IPS DF 19.7 (cell line): Measurements from ENCODE around the gene OVCH2.
"Not testable (repeated sequence)": the region's sequence is repeated elsewhere in the genome, so short reads cannot be mapped to it uniquely, and the experiment has no call there.

ENCODE experiments used
- DNase-seq: peaks from one replicate; pipeline ENCODE4 v3.0.0-alpha.2; 2013; ENCODE audit warnings: low read depth, low spot score

The OVCH2 gene

GRCh38 chr11:7706377-7706776 lies at the start of gene OVCH2:
TSS of gene OVCH2 (minus strand) at chr11:7706477. CDS start at chr11:7706394, 83 bp downstream.
- DNase-seq = no peak

GRCh38 chr11:7749456-7749855 lies 43.2 kb upstream of the OVCH2 start:
- DNase-seq = no peak

GRCh38 chr11:7734767-7735166 lies 28.5 kb upstream of the OVCH2 start:
- not testable (repeated sequence) for DNase-seq

- no peak for DNase-seq
Measured at GRCh38 chr11:7714786-7715185, 8.5 kb upstream of the OVCH2 start.

GRCh38 chr11:7703740-7704139 lies 2.5 kb downstream of the OVCH2 start:
- DNase-seq = no peak

- no peak for DNase-seq
Measured at GRCh38 chr11:7696424-7696823, 9.9 kb downstream of the OVCH2 start.

GRCh38 chr11:7694235-7694634 lies 12.0 kb downstream of the OVCH2 start:
- DNase-seq = no peak

GRCh38 chr11:7692426-7692825 lies 13.9 kb downstream of the OVCH2 start:
- no peak for DNase-seq

- DNase-seq = no peak
Measured at GRCh38 chr11:7691759-7692350, 14.4 kb downstream of the OVCH2 start.

GRCh38 chr11:7690648-7691047 lies 15.6 kb downstream of the OVCH2 start:
- no peak for DNase-seq

GRCh38 chr11:7689239-7689638 lies 17.0 kb downstream of the OVCH2 start:
- DNase-seq = no peak

- no peak for DNase-seq
Measured at GRCh38 chr11:7688238-7688826, 17.9 kb downstream of the OVCH2 start.

GRCh38 chr11:7687386-7687785 lies 18.9 kb downstream of the OVCH2 start:
- DNase-seq = no peak

GRCh38 chr11:7686761-7687160 lies 19.5 kb downstream of the OVCH2 start:
- no peak for DNase-seq

- no peak for DNase-seq
Measured at GRCh38 chr11:7683571-7683970, 22.7 kb downstream of the OVCH2 start.

GRCh38 chr11:7677796-7678201 lies 28.5 kb downstream of the OVCH2 start:
- no peak for DNase-seq

- no peak for DNase-seq
Measured at GRCh38 chr11:7677071-7677470, 29.2 kb downstream of the OVCH2 start.

GRCh38 chr11:7675631-7676030 lies 30.6 kb downstream of the OVCH2 start:
- DNase-seq = no peak

GRCh38 chr11:7673724-7674434 lies 32.4 kb downstream of the OVCH2 start:
- no peak for DNase-seq

- no peak for DNase-seq
Measured at GRCh38 chr11:7672960-7673723, 33.1 kb downstream of the OVCH2 start, which contains the start of gene CYB5R2. TSS of gene CYB5R2 (minus strand) at chr11:7673500. CDS start at chr11:7672825, 675 bp downstream.

GRCh38 chr11:7672276-7672959 lies 33.9 kb downstream of the OVCH2 start:
- DNase-seq = no peak
